ENCODE measurements around the gene PKDCC. TPM values are rescaled to one million over a fixed set of nuclear protein-coding genes. Genes with fewer than 3 reads are reported as not detected.

PKDCC gene
- total and polyA plus RNA-seq, 2 of the 13 experiments (the other 11 are each of a cell fraction or from before 2014, with no cell fraction given) = 52.6 to 58.8 TPM

GRCh38 chr2:42095923-42096408, 48.1 kb downstream of the PKDCC start (continued):
- TF ChIP-seq, protein P1, sequence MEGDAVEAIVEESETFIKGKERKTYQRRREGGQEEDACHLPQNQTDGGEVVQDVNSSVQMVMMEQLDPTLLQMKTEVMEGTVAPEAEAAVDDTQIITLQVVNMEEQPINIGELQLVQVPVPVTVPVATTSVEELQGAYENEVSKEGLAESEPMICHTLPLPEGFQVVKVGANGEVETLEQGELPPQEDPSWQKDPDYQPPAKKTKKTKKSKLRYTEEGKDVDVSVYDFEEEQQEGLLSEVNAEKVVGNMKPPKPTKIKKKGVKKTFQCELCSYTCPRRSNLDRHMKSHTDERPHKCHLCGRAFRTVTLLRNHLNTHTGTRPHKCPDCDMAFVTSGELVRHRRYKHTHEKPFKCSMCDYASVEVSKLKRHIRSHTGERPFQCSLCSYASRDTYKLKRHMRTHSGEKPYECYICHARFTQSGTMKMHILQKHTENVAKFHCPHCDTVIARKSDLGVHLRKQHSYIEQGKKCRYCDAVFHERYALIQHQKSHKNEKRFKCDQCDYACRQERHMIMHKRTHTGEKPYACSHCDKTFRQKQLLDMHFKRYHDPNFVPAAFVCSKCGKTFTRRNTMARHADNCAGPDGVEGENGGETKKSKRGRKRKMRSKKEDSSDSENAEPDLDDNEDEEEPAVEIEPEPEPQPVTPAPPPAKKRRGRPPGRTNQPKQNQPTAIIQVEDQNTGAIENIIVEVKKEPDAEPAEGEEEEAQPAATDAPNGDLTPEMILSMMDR (CRISPR knock-in tag; IDR thresholded peaks at IDR 0.05) = peak; percentile 88
- TF ChIP-seq NCOA2 (CRISPR knock-in tag; IDR thresholded peaks at IDR 0.05) = peak; percentile 40; the same call in 1 of the 2 replicates
- 0 out of 2 replicates have a peak, but pooled peaks have one; percentile 42 for TF ChIP-seq ZSCAN9 (CRISPR knock-in tag; IDR thresholded peaks at IDR 0.05; ENCODE audit: borderline replicate concordance)
- TF ChIP-seq FOXO1 (CRISPR knock-in tag; IDR thresholded peaks at IDR 0.05) = 0 out of 2 replicates have a peak, but pooled peaks have one; percentile 49
- 0 out of 4 replicates have a peak, but pooled peaks of 1 of the 2 experiments have one; percentile 58 for TF ChIP-seq EP300 (IDR thresholded peaks at IDR 0.05; ENCODE audit: low read depth in 2 of 2, low read length in 2 of 2)
- no peak; the same call in 1 of the 2 replicates for TF ChIP-seq EP300 (CRISPR knock-in tag; IDR thresholded peaks at IDR 0.05; ENCODE audit: borderline replicate concordance)
- TF ChIP-seq SAP130 (CRISPR knock-in tag; IDR thresholded peaks at IDR 0.05; ENCODE audit: low read depth) = peak; percentile 38; the same call in 1 of the 2 replicates
- no peak for TF ChIP-seq HNF4G (IDR thresholded peaks at IDR 0.05; ENCODE audit: borderline replicate concordance, low read depth, low read length)
- TF ChIP-seq HNF4G (CRISPR knock-in tag; IDR thresholded peaks at IDR 0.05; ENCODE audit: borderline replicate concordance, low read depth) = no peak
- TF ChIP-seq ZNF614 (CRISPR knock-in tag; IDR thresholded peaks at IDR 0.05; ENCODE audit: borderline replicate concordance) = peak; percentile 75; the same call in 1 of the 2 replicates
- TF ChIP-seq ZNF672 (CRISPR knock-in tag; IDR thresholded peaks at IDR 0.05) = no peak
- TF ChIP-seq ZNF10 (CRISPR knock-in tag; IDR thresholded peaks at IDR 0.05; ENCODE audit: borderline replicate concordance, low read depth) = no peak
- TF ChIP-seq RXRB (CRISPR knock-in tag; IDR thresholded peaks at IDR 0.05; ENCODE audit: borderline replicate concordance) = peak; percentile 82
- peak; percentile 75; the same call in 1 of the 2 replicates for TF ChIP-seq RCOR2 (CRISPR knock-in tag; IDR thresholded peaks at IDR 0.05)
- TF ChIP-seq MEF2D (CRISPR knock-in tag; IDR thresholded peaks at IDR 0.05) = peak; percentile 49; the same call in 1 of the 2 replicates
- 0 out of 2 replicates have a peak, but pooled peaks have one; percentile 24 for TF ChIP-seq KMT2A (CRISPR knock-in tag; IDR thresholded peaks at IDR 0.05)
- TF ChIP-seq ZFY (CRISPR knock-in tag; IDR thresholded peaks at IDR 0.05) = no peak
- TF ChIP-seq RARA (CRISPR knock-in tag; IDR thresholded peaks at IDR 0.05) = peak; percentile 42
- TF ChIP-seq, protein P2, sequence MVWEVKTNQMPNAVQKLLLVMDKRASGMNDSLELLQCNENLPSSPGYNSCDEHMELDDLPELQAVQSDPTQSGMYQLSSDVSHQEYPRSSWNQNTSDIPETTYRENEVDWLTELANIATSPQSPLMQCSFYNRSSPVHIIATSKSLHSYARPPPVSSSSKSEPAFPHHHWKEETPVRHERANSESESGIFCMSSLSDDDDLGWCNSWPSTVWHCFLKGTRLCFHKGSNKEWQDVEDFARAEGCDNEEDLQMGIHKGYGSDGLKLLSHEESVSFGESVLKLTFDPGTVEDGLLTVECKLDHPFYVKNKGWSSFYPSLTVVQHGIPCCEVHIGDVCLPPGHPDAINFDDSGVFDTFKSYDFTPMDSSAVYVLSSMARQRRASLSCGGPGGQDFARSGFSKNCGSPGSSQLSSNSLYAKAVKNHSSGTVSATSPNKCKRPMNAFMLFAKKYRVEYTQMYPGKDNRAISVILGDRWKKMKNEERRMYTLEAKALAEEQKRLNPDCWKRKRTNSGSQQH (CRISPR knock-in tag; IDR thresholded peaks at IDR 0.05; ENCODE audit: low read depth) = 0 out of 2 replicates have a peak, but pooled peaks have one; percentile 24
- TF ChIP-seq, protein P3, sequence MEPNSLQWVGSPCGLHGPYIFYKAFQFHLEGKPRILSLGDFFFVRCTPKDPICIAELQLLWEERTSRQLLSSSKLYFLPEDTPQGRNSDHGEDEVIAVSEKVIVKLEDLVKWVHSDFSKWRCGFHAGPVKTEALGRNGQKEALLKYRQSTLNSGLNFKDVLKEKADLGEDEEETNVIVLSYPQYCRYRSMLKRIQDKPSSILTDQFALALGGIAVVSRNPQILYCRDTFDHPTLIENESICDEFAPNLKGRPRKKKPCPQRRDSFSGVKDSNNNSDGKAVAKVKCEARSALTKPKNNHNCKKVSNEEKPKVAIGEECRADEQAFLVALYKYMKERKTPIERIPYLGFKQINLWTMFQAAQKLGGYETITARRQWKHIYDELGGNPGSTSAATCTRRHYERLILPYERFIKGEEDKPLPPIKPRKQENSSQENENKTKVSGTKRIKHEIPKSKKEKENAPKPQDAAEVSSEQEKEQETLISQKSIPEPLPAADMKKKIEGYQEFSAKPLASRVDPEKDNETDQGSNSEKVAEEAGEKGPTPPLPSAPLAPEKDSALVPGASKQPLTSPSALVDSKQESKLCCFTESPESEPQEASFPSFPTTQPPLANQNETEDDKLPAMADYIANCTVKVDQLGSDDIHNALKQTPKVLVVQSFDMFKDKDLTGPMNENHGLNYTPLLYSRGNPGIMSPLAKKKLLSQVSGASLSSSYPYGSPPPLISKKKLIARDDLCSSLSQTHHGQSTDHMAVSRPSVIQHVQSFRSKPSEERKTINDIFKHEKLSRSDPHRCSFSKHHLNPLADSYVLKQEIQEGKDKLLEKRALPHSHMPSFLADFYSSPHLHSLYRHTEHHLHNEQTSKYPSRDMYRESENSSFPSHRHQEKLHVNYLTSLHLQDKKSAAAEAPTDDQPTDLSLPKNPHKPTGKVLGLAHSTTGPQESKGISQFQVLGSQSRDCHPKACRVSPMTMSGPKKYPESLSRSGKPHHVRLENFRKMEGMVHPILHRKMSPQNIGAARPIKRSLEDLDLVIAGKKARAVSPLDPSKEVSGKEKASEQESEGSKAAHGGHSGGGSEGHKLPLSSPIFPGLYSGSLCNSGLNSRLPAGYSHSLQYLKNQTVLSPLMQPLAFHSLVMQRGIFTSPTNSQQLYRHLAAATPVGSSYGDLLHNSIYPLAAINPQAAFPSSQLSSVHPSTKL (CRISPR knock-in tag; IDR thresholded peaks at IDR 0.05) = peak; percentile 46; the same call in 1 of the 2 replicates
- peak in 1 of 2 experiments; percentile 73; a peak in 2 of 4 replicates for TF ChIP-seq KLF16 (CRISPR knock-in tag; IDR thresholded peaks at IDR 0.05)
- TF ChIP-seq TSC22D2 (CRISPR knock-in tag; IDR thresholded peaks at IDR 0.05; ENCODE audit: borderline replicate concordance) = peak; percentile 78; the same call in 1 of the 2 replicates
- TF ChIP-seq ZNF652 (CRISPR knock-in tag; IDR thresholded peaks at IDR 0.05; ENCODE audit: borderline replicate concordance, low read depth) = peak; percentile 13; the same call in 1 of the 2 replicates
- TF ChIP-seq SP5 (CRISPR knock-in tag; IDR thresholded peaks at IDR 0.05; ENCODE audit: borderline replicate concordance, low read depth) = peak; percentile 10; the same call in 1 of the 2 replicates
- peak; percentile 80 for TF ChIP-seq TEAD3 (CRISPR knock-in tag; optimal IDR thresholded peaks at IDR 0.05; ENCODE audit: borderline replicate concordance)

All from HepG2 (cell line).